ENCODE results near the gene ZP2.
"Not testable (repeated sequence)": the region's sequence is repeated elsewhere in the genome, so short reads cannot be mapped to it uniquely, and the experiment has no call there.

GRCh38 chr16:21170116-21170515, 41.3 kb downstream of the ZP2 start:
- TF ChIP-seq EZH2phosphoT487 (IDR thresholded peaks at IDR 0.05; ENCODE audit: insufficient read depth, low read depth); EZH2 (IDR thresholded peaks at IDR 0.05; ENCODE audit: insufficient read depth, poor library complexity, severe bottlenecking): not testable (repeated sequence)
